ENCODE results near the gene SEC14L6. TPM values are rescaled to one million over a fixed set of nuclear protein-coding genes. Genes with fewer than 3 reads are reported as not detected.
"Not testable (repeated sequence)": the region's sequence is repeated elsewhere in the genome, so short reads cannot be mapped to it uniquely, and the experiment has no call there.

Gene SEC14L6
- total RNA-seq, 1 donor from 2014 or later: not detected

DNA sequence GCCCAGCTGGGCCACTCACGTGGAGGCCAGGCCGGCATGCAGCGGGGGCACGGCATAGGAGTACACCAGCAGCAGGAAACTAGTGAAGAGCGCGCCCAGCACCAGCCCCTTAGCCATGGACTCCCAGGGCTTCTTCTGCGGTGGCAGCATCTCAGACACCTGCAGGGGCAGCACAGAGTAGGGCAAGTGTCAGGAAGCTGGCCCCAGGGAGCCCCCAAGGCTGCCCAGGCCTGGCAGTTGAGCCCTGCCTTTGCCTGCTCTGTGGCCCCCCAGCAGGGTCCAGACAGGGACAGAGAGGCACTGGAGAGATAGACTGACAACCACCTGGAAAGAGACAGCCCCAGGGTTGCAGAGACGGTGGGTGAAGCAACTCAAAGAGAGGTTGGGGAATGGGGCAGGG is 10.7 kb upstream of the SEC14L6 start:
- Mint-ChIP-seq H3K27ac (ENCODE audit: unreplicated experiment) (no peak overlapping the region), H3K36me3 (ENCODE audit: unreplicated experiment) (no peaks in the 10 kb centered on the region), H3K27me3 (ENCODE audit: unreplicated experiment) (peaks cover 3% of the 10 kb centered on the region), H3K4me3 (ENCODE audit: unreplicated experiment) (no peak overlapping the region), H3K9me3 (ENCODE audit: unreplicated experiment) (no peaks in the 10 kb centered on the region), H3K4me1 (ENCODE audit: low read depth, unreplicated experiment) (no peaks in the 10 kb centered on the region)
- no peak for DNase-seq
- TF ChIP-seq, protein P1, sequence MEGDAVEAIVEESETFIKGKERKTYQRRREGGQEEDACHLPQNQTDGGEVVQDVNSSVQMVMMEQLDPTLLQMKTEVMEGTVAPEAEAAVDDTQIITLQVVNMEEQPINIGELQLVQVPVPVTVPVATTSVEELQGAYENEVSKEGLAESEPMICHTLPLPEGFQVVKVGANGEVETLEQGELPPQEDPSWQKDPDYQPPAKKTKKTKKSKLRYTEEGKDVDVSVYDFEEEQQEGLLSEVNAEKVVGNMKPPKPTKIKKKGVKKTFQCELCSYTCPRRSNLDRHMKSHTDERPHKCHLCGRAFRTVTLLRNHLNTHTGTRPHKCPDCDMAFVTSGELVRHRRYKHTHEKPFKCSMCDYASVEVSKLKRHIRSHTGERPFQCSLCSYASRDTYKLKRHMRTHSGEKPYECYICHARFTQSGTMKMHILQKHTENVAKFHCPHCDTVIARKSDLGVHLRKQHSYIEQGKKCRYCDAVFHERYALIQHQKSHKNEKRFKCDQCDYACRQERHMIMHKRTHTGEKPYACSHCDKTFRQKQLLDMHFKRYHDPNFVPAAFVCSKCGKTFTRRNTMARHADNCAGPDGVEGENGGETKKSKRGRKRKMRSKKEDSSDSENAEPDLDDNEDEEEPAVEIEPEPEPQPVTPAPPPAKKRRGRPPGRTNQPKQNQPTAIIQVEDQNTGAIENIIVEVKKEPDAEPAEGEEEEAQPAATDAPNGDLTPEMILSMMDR (IDR thresholded peaks at IDR 0.05; ENCODE audit: partially characterized antibody, unreplicated experiment): no peak

DNA sequence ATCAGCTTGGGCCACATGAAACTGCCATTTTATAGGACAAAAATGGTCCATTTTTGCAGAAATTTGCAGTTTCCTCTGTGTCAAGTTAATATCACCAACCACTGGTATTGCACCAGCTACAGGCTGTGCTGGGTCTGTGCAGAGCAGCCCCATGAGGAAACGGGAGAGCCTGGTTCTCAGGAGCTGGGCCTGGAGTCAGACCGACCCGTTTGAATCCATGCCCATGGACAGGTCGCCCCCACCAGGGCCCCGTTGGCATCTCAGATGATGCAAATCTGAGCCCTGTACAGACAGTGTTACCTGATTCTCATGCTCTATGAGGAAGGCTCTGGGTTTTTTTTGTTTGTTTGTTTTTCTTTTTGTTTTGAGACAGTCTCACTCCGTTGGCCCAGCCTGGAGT is 9.8 kb upstream of the SEC14L6 start:
- DNase-seq: no peak
- Mint-ChIP-seq H3K36me3 (ENCODE audit: unreplicated experiment) (no peaks in the 10 kb centered on the region), H3K27ac (ENCODE audit: unreplicated experiment) (no peak overlapping the region), H3K9me3 (ENCODE audit: unreplicated experiment) (no peaks in the 10 kb centered on the region), H3K4me1 (ENCODE audit: low read depth, unreplicated experiment) (no peaks in the 10 kb centered on the region), H3K27me3 (ENCODE audit: unreplicated experiment) (peaks cover 3% of the 10 kb centered on the region), H3K4me3 (ENCODE audit: unreplicated experiment) (no peak overlapping the region)
- TF ChIP-seq, protein P1 (IDR thresholded peaks at IDR 0.05; ENCODE audit: partially characterized antibody, unreplicated experiment): no peak

DNA sequence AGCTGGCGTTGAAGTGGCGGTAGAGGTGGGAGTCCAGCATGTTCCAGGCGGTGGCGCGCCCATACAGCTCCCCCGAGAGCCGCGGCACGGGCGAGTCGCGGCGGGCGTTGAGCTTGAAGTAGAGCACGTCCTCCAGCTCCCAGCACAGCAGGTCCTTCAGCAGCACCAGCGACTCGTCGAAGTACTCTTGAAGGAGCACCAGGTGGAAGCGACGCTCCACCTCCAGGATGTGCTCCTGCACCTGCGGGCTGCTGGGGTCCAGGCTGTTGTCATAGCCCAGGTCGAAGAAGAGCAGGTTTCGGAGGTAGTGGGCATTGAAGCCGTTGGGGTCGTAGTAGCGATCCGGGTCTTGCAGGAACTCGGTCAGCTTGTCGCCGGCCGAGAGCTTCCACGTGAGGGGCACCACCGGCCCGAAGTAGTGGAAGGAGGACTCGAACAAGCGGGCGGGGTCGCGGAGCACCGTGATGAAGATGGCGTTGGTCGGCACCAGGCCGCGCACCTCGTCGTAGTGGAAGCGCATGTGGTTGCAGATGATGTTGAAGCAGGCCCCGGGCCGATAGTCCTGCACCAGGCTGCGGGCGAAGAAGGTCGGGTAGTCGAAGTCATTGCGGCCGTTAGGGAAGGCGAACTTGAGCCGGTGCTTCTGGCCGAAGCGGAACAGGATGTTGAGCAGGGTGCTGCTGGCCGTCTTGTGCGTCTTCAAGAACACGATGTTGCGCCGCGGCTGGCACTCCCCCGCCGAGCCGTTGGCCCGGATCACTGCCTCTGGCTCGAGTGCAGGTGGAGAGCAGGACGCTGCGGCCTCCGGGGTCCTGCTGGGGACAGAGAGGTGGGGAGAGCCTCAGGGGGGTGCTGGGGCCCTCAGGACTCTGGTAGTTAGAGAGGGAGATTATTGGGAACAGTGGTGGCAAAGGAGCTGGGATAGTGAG is 9.0 kb upstream of the SEC14L6 start:
- H3K36me3 Mint-ChIP-seq (ENCODE audit: unreplicated experiment): no peaks in the 10 kb centered on the region
- no peak overlapping the region for H3K27ac Mint-ChIP-seq (ENCODE audit: unreplicated experiment)
- no peaks in the 10 kb centered on the region for H3K4me1 Mint-ChIP-seq (ENCODE audit: low read depth, unreplicated experiment)
- no peak for DNase-seq
- TF ChIP-seq, protein P1 (IDR thresholded peaks at IDR 0.05; ENCODE audit: partially characterized antibody, unreplicated experiment): no peak
- no peak overlapping the region for H3K4me3 Mint-ChIP-seq (ENCODE audit: unreplicated experiment)
- H3K27me3 Mint-ChIP-seq (ENCODE audit: unreplicated experiment): peaks cover 3% of the 10 kb centered on the region
- no peaks in the 10 kb centered on the region for H3K9me3 Mint-ChIP-seq (ENCODE audit: unreplicated experiment)

DNA sequence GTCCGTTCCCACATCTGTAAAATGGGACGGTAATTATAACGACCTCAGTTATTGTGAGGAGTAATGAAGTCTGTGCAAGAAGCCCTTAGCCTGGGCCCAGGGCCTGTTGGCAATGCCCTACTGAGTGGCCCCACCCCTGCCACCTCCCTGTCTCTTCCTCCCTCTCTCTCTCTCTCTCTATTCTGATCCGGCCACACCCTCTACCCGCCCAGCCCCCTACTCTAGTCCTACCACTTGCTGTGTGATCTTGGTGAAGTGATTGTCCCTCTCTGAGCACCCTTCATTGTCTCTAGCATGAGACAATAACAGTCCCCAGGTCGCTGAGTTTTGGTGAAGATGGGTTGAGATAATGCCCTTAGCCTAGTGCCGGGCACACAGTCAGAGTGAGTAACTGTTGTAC is 7.4 kb upstream of the SEC14L6 start:
- H3K27me3 Mint-ChIP-seq (ENCODE audit: unreplicated experiment): no peaks in the 10 kb centered on the region
- no peak for DNase-seq
- H3K4me3 Mint-ChIP-seq (ENCODE audit: unreplicated experiment): no peak overlapping the region
- H3K4me1 Mint-ChIP-seq (ENCODE audit: low read depth, unreplicated experiment): no peaks in the 10 kb centered on the region
- no peak overlapping the region for H3K27ac Mint-ChIP-seq (ENCODE audit: unreplicated experiment)
- TF ChIP-seq, protein P1 (IDR thresholded peaks at IDR 0.05; ENCODE audit: partially characterized antibody, unreplicated experiment): no peak
- no peaks in the 10 kb centered on the region for H3K9me3 Mint-ChIP-seq (ENCODE audit: unreplicated experiment)
- no peaks in the 10 kb centered on the region for H3K36me3 Mint-ChIP-seq (ENCODE audit: unreplicated experiment)

DNA sequence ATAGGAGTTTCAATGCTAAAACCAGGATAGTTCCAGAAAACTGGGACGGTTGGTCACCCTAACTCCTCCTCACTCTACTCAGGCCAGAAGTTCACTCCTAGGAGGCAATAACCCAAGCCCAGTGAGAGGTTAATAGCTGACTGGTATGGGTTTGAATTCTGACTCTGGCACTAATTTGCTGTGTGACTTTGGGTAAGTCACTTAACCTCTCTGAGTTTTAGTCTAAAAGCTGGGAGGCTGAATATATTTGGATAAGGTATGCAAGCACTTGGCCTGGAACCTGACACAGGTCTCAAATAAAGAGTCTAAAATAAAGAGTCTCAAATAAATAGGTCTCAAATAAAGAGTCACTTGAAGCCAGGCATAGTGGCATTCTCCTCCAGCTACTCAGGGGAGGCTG is 6.2 kb upstream of the SEC14L6 start:
- Mint-ChIP-seq H3K4me1 (ENCODE audit: low read depth, unreplicated experiment) (no peaks in the 10 kb centered on the region), H3K9me3 (ENCODE audit: unreplicated experiment) (no peaks in the 10 kb centered on the region), H3K27ac (ENCODE audit: unreplicated experiment) (no peak overlapping the region), H3K4me3 (ENCODE audit: unreplicated experiment) (no peak overlapping the region), H3K27me3 (ENCODE audit: unreplicated experiment) (peaks cover 3% of the 10 kb centered on the region), H3K36me3 (ENCODE audit: unreplicated experiment) (no peaks in the 10 kb centered on the region)
- DNase-seq: no peak
- TF ChIP-seq, protein P1 (IDR thresholded peaks at IDR 0.05; ENCODE audit: partially characterized antibody, unreplicated experiment): no peak

DNA sequence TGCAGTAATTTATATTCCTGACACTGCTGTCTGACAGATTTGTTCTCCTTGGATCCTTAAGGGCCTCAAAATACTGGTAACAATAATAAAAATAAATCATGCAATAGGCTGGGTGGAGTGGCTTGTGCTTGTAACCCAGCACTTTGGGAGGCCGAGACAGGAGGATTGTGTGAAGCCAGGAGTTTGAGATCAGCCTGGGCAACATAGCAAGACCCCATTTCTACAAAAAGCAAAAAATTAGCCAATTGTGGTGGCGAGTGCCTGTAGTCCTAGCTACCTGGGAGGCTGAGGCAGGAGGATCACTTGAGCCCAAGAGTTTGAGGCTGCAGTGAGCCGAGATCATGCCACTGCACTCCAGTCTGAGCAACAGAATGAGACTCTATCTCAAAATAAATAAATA is 5.3 kb upstream of the SEC14L6 start:
- not testable (repeated sequence) for H3K4me3 Mint-ChIP-seq (ENCODE audit: unreplicated experiment); H3K4me1 Mint-ChIP-seq (ENCODE audit: low read depth, unreplicated experiment); H3K9me3 Mint-ChIP-seq (ENCODE audit: unreplicated experiment); H3K27me3 Mint-ChIP-seq (ENCODE audit: unreplicated experiment); H3K36me3 Mint-ChIP-seq (ENCODE audit: unreplicated experiment); DNase-seq; H3K27ac Mint-ChIP-seq (ENCODE audit: unreplicated experiment)
